Progenitor cell of endocrine pancreas (in vitro differentiated cells): ENCODE results near the gene NEK11. TPM values are rescaled to one million over a fixed set of nuclear protein-coding genes. Genes with fewer than 3 reads are reported as not detected.

ENCODE experiments used
- DNase-seq: peaks from one replicate; pipeline ENCODE4 v3.0.0; 2021; ENCODE audit warnings: low spot score; ENCODE audit not compliant: unreplicated experiment
- H3K27ac Mint-ChIP-seq: 2 replicates; pipeline ENCODE4 v1.8.0; 2021; ENCODE audit warnings: mild to moderate bottlenecking, moderate library complexity, mixed read lengths
- H3K27me3 Mint-ChIP-seq: 2 replicates; pipeline ENCODE4 v1.8.0; 2021; ENCODE audit warnings: mixed read lengths
- H3K36me3 Mint-ChIP-seq: 2 replicates; pipeline ENCODE4 v1.8.0; 2022; ENCODE audit warnings: mixed read lengths; ENCODE audit not compliant: insufficient read depth
- H3K4me1 Mint-ChIP-seq: 2 replicates; pipeline ENCODE4 v1.8.0; 2021; ENCODE audit warnings: low read depth, mixed read lengths
- H3K4me3 Mint-ChIP-seq: 2 replicates; pipeline ENCODE4 v1.8.0; 2021; ENCODE audit warnings: low read depth, mild to moderate bottlenecking, moderate library complexity, mixed read lengths
- H3K9me3 Mint-ChIP-seq: 2 replicates; pipeline ENCODE4 v1.8.0; 2021; ENCODE audit warnings: low read depth, mixed read lengths
- total RNA-seq: library from RNA; stranded (reverse); gene quantifications from 2 replicates; pipeline ENCODE4 v1.2.1, GENCODE V29; 2021
- TF ChIP-seq, protein P1 (sequence below): fragments of 200-600 bp; sonication (generic); IDR thresholded peaks from one replicate; pipeline ENCODE4 v1.5.0; 2021; ENCODE audit warnings: antibody characterized with exemption, mild to moderate bottlenecking; ENCODE audit not compliant: unreplicated experiment

The NEK11 gene
- total RNA-seq, 1 donor from 2014 or later: 18.7 TPM

DNA sequence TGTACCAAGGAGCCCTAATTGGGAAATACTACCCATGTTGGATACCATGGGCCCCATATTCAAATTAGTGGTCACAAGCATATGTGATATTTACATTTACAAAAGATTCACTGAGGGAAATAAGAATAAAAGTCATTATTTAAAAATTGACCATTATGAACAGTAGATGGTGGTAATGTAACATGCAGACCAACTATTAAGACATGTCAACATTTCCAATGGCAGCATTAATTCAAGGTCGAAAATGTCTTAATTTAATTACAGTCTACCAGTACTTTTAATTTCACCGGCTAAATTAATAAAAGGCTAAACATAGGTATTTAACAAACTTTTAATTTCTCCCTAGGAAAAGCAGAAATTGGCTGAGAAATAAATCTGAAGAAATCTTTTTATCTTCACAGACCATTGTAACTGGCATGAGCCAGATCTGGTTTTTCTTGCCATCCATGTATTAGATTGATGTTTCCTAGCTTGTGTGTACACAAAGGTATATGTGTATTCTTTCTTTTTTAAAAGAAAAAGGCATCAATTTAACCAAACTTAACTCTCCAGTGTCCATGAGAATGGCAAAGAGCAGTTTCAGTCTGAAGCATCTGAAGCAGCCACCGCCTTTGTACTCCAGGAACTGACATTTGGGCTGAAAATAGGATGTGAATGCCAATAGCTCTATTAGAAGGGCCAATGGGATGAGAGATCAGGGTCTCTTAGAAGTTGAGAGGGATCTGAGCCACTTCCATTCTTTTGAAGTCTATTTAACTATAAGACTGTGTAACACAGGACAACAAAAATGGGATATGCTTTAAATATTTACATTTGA lies 26.6 kb downstream of the NEK11 start:
- no peak overlapping the region for H3K27ac Mint-ChIP-seq
- TF ChIP-seq, protein P1, sequence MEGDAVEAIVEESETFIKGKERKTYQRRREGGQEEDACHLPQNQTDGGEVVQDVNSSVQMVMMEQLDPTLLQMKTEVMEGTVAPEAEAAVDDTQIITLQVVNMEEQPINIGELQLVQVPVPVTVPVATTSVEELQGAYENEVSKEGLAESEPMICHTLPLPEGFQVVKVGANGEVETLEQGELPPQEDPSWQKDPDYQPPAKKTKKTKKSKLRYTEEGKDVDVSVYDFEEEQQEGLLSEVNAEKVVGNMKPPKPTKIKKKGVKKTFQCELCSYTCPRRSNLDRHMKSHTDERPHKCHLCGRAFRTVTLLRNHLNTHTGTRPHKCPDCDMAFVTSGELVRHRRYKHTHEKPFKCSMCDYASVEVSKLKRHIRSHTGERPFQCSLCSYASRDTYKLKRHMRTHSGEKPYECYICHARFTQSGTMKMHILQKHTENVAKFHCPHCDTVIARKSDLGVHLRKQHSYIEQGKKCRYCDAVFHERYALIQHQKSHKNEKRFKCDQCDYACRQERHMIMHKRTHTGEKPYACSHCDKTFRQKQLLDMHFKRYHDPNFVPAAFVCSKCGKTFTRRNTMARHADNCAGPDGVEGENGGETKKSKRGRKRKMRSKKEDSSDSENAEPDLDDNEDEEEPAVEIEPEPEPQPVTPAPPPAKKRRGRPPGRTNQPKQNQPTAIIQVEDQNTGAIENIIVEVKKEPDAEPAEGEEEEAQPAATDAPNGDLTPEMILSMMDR: no peak
- H3K4me1 Mint-ChIP-seq: no peaks in the 10 kb centered on the region
- H3K4me3 Mint-ChIP-seq: no peak overlapping the region
- no peaks in the 10 kb centered on the region for H3K9me3 Mint-ChIP-seq
- H3K36me3 Mint-ChIP-seq: peaks cover 3% of the 10 kb centered on the region
- H3K27me3 Mint-ChIP-seq: no peaks in the 10 kb centered on the region
- DNase-seq: no peak

DNA sequence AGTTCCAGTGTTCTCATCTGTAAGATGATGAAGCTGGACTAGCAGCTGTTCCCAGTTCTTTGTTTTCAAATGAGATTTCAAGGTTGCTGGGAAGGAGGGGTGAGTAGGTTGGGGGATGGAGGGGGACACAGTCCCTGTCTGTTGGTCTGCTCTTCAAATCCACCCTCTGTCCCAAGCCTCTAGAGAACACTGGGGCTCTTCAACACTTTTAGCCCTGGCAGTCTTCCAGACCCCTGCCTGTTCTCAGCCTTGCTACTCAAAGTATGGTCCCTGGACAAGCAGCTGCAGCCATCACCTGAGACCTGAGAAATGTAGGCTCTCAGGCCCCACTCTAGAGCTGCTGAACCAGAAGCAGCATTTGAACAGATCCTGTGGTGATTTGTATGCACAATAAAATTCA lies 41.3 kb downstream of the NEK11 start:
- H3K27me3 Mint-ChIP-seq: no peaks in the 10 kb centered on the region
- no peak overlapping the region for H3K27ac Mint-ChIP-seq
- DNase-seq: no peak
- H3K9me3 Mint-ChIP-seq: no peaks in the 10 kb centered on the region
- H3K4me3 Mint-ChIP-seq: no peak overlapping the region
- H3K4me1 Mint-ChIP-seq: no peaks in the 10 kb centered on the region
- no peaks in the 10 kb centered on the region for H3K36me3 Mint-ChIP-seq
- TF ChIP-seq, protein P1: no peak

DNA sequence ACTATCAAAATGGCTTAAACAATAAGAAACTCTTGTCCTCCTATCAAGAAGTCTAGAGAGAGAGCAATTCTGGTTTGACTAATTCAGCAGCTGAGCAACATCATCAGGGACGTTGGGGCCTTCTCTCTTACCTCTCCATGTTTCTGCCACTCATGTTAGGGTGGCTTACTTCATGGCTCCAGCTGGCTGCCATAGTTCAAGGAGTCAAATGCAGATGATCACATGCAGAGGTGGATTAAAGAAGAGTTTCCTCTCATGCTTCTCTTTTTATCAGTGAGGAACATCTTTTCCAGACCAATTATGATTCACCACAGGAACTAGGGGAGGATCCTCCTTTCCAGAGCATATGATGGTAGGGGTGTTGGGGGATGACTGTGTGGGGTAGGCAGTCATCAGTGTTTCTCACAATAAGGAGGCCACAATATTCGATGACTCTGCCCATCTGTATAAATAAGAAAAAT lies 45.5 kb downstream of the NEK11 start:
- Mint-ChIP-seq H3K4me3 (no peak overlapping the region), H3K36me3 (no peaks in the 10 kb centered on the region), H3K27ac (no peak overlapping the region), H3K27me3 (no peaks in the 10 kb centered on the region), H3K4me1 (no peaks in the 10 kb centered on the region), H3K9me3 (no peaks in the 10 kb centered on the region)
- TF ChIP-seq, protein P1: no peak
- no peak for DNase-seq

DNA sequence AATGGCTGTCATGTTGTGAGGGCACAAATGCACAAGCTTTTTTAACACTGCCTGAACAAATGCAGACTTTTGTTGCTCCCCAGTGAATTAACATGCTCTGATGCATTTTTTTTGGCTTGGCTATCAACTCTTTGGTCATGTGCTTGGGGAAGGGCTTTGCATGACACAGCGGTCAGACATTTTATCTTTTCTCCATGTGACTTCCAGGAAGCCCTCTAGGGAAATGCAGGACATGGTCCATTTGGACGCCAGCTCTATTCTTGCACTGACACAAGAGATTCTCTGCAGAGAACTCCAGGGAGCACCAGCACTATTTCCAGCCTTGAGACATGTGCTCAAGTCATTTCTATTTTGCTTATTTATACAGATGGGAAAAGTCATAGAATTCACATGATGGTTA lies 46.2 kb downstream of the NEK11 start:
- H3K9me3 Mint-ChIP-seq: no peaks in the 10 kb centered on the region
- TF ChIP-seq, protein P1: no peak
- H3K4me3 Mint-ChIP-seq: no peak overlapping the region
- H3K27ac Mint-ChIP-seq: no peak overlapping the region
- H3K36me3 Mint-ChIP-seq: no peaks in the 10 kb centered on the region
- no peak for DNase-seq
- H3K27me3 Mint-ChIP-seq: no peaks in the 10 kb centered on the region
- no peaks in the 10 kb centered on the region for H3K4me1 Mint-ChIP-seq

- TF ChIP-seq, protein P1: no peak
- Mint-ChIP-seq H3K27ac (no peak overlapping the region), H3K27me3 (no peaks in the 10 kb centered on the region), H3K9me3 (no peaks in the 10 kb centered on the region), H3K4me3 (no peak overlapping the region), H3K36me3 (no peaks in the 10 kb centered on the region), H3K4me1 (no peaks in the 10 kb centered on the region)
- DNase-seq: no peak
Measured at GRCh38 chr3:131075632-131076328, 49.1 kb downstream of the NEK11 start.
